ENCODE data around the gene SUDS3.

Gene SUDS3

DNA sequence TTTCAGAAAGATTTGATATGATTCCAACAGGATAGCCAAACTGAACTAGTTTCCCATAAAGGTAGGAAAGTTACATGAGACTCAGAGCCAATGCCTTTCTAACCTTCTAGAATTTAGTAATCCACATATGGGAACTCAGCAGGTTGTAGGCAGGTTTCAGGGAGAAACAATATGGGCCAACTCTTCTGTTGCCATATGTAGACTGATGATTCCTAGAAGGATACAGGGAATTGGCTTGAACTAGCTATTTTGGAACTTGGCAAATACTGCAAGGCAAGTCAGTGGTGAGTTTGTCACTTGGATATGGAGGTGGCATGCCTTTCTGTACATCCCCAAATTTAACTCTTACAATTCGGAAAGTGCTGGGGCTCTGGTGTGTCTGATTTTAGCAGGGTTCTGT is 15.5 kb downstream of the SUDS3 start:
- TF ChIP-seq REST (IDR thresholded peaks at IDR 0.05; ENCODE audit: insufficient replicate concordance, low read depth): no peak
- no peak for TF ChIP-seq CTCF (IDR thresholded peaks at IDR 0.05; ENCODE audit: insufficient read depth, low read length)
- TF ChIP-seq SPI1 (IDR thresholded peaks at IDR 0.05; ENCODE audit: borderline replicate concordance, low read depth): no peak
- no peak for TF ChIP-seq GABPA (IDR thresholded peaks at IDR 0.05; ENCODE audit: low read depth)
- DNase-seq (ENCODE audit: low read depth in 1 of 2, low spot score in 1 of 2): no peak
- Histone ChIP-seq H3K27me3 (ENCODE audit: insufficient read depth, poor library complexity, severe bottlenecking) (no peaks in the 10 kb centered on the region), H3K4me3 (replicated peaks; ENCODE audit: insufficient read depth, low read length) (no peak overlapping the region), H3K27ac (replicated peaks) (no peak overlapping the region)

DNA sequence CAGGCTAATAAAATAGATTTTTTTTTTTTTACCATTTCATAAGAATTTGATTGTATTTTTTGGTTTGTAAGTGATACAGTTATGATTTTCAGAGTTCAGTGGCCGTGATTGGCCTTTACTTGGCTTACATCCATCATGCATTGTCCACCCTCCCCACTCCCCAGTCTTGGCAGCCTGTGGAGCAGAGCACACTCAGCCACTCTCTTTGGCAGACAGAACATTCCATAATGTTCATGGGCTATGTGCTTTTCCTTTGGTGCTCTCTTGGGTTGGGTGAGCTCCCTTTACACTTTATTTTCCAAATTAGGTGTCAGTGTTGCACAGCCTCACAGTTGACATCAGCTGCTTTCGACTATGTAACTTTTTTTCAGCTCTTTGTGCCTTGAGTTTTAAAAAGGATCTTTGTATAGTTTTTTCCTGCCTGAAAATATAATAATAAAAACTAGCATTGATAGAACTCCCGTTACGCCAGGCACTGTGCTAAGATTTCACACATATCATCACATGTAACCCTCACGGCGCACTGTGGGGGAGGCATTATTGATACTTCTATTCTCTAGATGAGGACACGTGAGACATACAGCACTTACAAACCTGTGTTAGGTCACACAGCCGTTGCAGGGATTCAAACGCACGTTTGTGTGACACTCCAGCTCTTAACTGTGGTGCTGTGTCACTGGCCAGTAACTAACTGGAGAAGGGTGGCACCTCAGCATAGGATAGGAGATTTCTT is 21.5 kb downstream of the SUDS3 start:
- TF ChIP-seq GABPA (IDR thresholded peaks at IDR 0.05; ENCODE audit: low read depth): no peak
- TF ChIP-seq CTCF (IDR thresholded peaks at IDR 0.05; ENCODE audit: insufficient read depth, low read length): no peak
- TF ChIP-seq POLR2AphosphoS5 (IDR thresholded peaks at IDR 0.05; ENCODE audit: low read depth): no peak
- TF ChIP-seq REST (IDR thresholded peaks at IDR 0.05; ENCODE audit: insufficient replicate concordance, low read depth): no peak
- TF ChIP-seq SPI1 (IDR thresholded peaks at IDR 0.05; ENCODE audit: borderline replicate concordance, low read depth): no peak
- no peak for DNase-seq (ENCODE audit: low read depth in 1 of 2, low spot score in 1 of 2)
- Histone ChIP-seq H3K4me3 (replicated peaks; ENCODE audit: insufficient read depth, low read length) (no peak overlapping the region), H3K27ac (replicated peaks) (peak overlapping the region; percentile 58), H3K27me3 (ENCODE audit: insufficient read depth, poor library complexity, severe bottlenecking) (no peaks in the 10 kb centered on the region)

DNA sequence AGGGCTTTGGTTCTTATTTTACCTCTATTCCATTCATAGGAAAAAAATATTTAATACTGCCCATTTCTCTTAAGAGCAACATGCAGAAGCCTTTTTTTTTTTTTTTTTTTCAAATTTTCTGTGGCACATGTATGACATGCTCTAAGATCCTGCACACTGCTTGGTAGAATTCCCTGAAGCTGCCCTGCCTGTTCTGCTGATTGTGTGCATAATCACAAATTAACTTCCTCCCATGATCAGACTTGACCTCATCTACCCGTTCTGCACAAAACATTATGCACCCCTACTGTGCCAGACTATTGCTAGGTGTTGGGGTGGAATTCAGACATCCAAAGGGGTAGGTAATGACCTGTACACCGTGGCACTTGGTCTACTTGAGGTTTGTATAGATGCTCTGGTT is 22.2 kb downstream of the SUDS3 start:
- peak in 1 of 2 experiments; percentile 23 for DNase-seq (ENCODE audit: low read depth in 1 of 2, low spot score in 1 of 2)
- Histone ChIP-seq H3K27me3 (ENCODE audit: insufficient read depth, poor library complexity, severe bottlenecking) (no peaks in the 10 kb centered on the region), H3K4me3 (replicated peaks; ENCODE audit: insufficient read depth, low read length) (no peak overlapping the region), H3K27ac (replicated peaks) (peak overlapping the region; percentile 58)
- TF ChIP-seq GABPA (IDR thresholded peaks at IDR 0.05; ENCODE audit: low read depth) (no peak), SPI1 (IDR thresholded peaks at IDR 0.05; ENCODE audit: borderline replicate concordance, low read depth) (no peak), CTCF (IDR thresholded peaks at IDR 0.05; ENCODE audit: insufficient read depth, low read length) (no peak), REST (IDR thresholded peaks at IDR 0.05; ENCODE audit: insufficient replicate concordance, low read depth) (no peak), POLR2AphosphoS5 (IDR thresholded peaks at IDR 0.05; ENCODE audit: low read depth) (no peak)

All from HL-60 (cell line).